ENCODE data around the gene TCTN2. TPM values are rescaled to one million over a fixed set of nuclear protein-coding genes. Genes with fewer than 3 reads are reported as not detected.

TCTN2 gene
- polyA plus RNA-seq, 3 donors: 0.24 to 1.1 TPM; not detected in 1

DNA sequence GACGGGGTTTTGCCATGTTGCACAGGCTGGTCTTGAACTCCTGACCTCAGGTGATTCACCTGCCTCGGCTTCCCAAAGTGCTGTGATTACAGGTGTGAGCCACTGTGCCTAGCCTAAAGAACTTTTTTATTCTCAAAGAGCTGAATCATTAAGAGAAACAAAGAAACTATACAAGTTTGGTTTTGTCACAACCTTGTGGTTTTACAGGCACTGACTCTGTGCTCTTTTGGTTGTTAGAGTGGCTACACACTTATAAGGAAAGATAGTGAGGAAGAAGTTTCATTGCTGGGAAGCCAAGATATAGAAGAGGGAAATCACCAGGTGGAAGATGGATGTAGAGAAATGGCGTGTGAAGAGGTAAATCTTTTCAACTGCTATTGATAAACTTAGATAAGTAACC lies 81.1 kb downstream of the TCTN2 start:
- Histone ChIP-seq H4K20me1 (ENCODE audit: insufficient read depth, low read length) (no peaks in the 10 kb centered on the region), H3K4me2 (replicated peaks; ENCODE audit: extremely low read depth, low read length, poor library complexity, severe bottlenecking) (no peak overlapping the region), H3K79me2 (ENCODE audit: insufficient read depth, low read length) (no peaks in the 10 kb centered on the region), H3K9ac (ENCODE audit: insufficient read depth, low read length, poor library complexity, severe bottlenecking) (no peak overlapping the region), H3K36me3 (replicated peaks in 1 of 2; ENCODE audit: control insufficient read depth in 1 of 2, insufficient read depth in 2 of 2, low read length in 2 of 2) (peaks cover 45 to 77% of the 10 kb centered on the region in 2 donors), H3K9me3 (replicated peaks in 1 of 2; ENCODE audit: control insufficient read depth in 1 of 2, insufficient read depth in 1 of 2, low read length in 2 of 2) (no peaks in the 10 kb centered on the region), H2AFZ (ENCODE audit: insufficient read depth, low read depth, low read length, poor library complexity, severe bottlenecking) (no peak overlapping the region), H3K27ac (ENCODE audit: low read depth in 1 of 2, low read length in 2 of 2) (no peak overlapping the region), H3K4me1 (ENCODE audit: control insufficient read depth in 1 of 2, insufficient read depth in 2 of 2, low read length in 2 of 2) (peaks cover 17 to 19% of the 10 kb centered on the region in 2 donors), H3K27me3 (ENCODE audit: control insufficient read depth in 2 of 2, insufficient read depth in 2 of 2, low read length in 2 of 2) (no peaks in the 10 kb centered on the region), H3K4me3 (replicated peaks in 1 of 3; ENCODE audit: low read depth in 2 of 3, low read length in 3 of 3) (no peak overlapping the region)
- H3K4me3 Mint-ChIP-seq: no peak overlapping the region
- TF ChIP-seq, protein P1, sequence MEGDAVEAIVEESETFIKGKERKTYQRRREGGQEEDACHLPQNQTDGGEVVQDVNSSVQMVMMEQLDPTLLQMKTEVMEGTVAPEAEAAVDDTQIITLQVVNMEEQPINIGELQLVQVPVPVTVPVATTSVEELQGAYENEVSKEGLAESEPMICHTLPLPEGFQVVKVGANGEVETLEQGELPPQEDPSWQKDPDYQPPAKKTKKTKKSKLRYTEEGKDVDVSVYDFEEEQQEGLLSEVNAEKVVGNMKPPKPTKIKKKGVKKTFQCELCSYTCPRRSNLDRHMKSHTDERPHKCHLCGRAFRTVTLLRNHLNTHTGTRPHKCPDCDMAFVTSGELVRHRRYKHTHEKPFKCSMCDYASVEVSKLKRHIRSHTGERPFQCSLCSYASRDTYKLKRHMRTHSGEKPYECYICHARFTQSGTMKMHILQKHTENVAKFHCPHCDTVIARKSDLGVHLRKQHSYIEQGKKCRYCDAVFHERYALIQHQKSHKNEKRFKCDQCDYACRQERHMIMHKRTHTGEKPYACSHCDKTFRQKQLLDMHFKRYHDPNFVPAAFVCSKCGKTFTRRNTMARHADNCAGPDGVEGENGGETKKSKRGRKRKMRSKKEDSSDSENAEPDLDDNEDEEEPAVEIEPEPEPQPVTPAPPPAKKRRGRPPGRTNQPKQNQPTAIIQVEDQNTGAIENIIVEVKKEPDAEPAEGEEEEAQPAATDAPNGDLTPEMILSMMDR (IDR thresholded peaks at IDR 0.05): no peak
- H3K9me3 Mint-ChIP-seq: no peaks in the 10 kb centered on the region
- H3K27me3 Mint-ChIP-seq (ENCODE audit: low read depth in 3 of 3): no peaks in the 10 kb centered on the region
- DNase-seq: no peak
- H3K4me1 Mint-ChIP-seq: peaks cover 20% of the 10 kb centered on the region
- peaks cover 58 to 67% of the 10 kb centered on the region in 2 donors for H3K36me3 Mint-ChIP-seq
- intact Hi-C loops (cut with micrococcal nuclease): no loop called here
- WGBS (ENCODE audit: insufficient coverage): 100% methylated on average over 2 of the region's 3 CpGs
- H3K27ac Mint-ChIP-seq: no peak overlapping the region

DNA sequence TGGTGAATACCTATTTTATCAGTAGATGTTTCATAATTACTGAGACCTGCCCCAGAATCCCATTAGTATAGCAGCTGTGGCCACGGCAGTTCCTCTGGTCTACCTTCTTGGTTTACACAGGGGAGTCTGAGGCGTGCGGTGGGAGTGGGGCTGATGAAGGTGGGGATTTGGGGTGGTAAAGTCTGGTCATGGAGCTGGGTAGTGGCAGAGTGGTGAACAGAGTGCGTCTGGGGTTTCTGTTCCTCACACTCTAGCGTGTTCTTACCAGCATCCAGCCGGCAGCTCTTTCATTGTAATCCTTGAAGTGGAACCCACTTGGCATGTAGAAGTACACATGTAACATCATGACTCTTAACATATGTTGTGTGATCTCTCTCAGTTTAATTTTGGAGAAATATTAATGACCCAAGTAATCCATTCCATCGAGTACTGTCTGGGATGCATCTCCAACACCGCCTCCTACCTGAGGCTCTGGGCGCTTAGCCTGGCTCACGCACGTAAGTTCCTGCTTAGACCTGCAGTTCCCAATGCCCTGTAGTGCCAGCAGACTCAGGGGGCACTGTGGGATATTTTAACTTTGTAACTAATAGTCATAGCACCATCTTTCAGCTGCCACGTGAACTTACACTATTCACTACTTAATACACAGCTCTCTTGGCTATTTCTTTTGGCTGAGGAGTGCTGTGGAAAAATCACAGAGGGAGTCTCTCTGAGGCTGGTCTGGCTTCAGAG lies 83.3 kb downstream of the TCTN2 start:
- H3K79me2 ChIP-seq (ENCODE audit: insufficient read depth, low read length): no peaks in the 10 kb centered on the region
- no peak overlapping the region for H3K4me3 ChIP-seq (replicated peaks in 1 of 3; ENCODE audit: low read depth in 2 of 3, low read length in 3 of 3)
- H2AFZ ChIP-seq (ENCODE audit: insufficient read depth, low read depth, low read length, poor library complexity, severe bottlenecking): no peak overlapping the region
- no peak overlapping the region for H3K27ac ChIP-seq (ENCODE audit: low read depth in 1 of 2, low read length in 2 of 2)
- WGBS (ENCODE audit: insufficient coverage): 97% methylated on average over 3 of the region's 12 CpGs
- Mint-ChIP-seq H3K27ac (peak overlapping the region in 1 of 7 donors; percentile 4), H3K4me1 (no peaks in the 10 kb centered on the region), H3K9me3 (no peaks in the 10 kb centered on the region), H3K27me3 (ENCODE audit: low read depth in 3 of 3) (no peaks in the 10 kb centered on the region), H3K4me3 (no peak overlapping the region), H3K36me3 (peaks cover 61 to 72% of the 10 kb centered on the region in 2 donors)
- no peaks in the 10 kb centered on the region for H4K20me1 ChIP-seq (ENCODE audit: insufficient read depth, low read length)
- H3K4me1 ChIP-seq (ENCODE audit: control insufficient read depth in 1 of 2, insufficient read depth in 2 of 2, low read length in 2 of 2): no peaks in the 10 kb centered on the region
- DNase-seq: no peak
- no peaks in the 10 kb centered on the region for H3K27me3 ChIP-seq (ENCODE audit: control insufficient read depth in 2 of 2, insufficient read depth in 2 of 2, low read length in 2 of 2)
- no peak overlapping the region for H3K9ac ChIP-seq (ENCODE audit: insufficient read depth, low read length, poor library complexity, severe bottlenecking)
- H3K9me3 ChIP-seq (replicated peaks in 1 of 2; ENCODE audit: control insufficient read depth in 1 of 2, insufficient read depth in 1 of 2, low read length in 2 of 2): no peaks in the 10 kb centered on the region
- intact Hi-C loops (cut with micrococcal nuclease): no loop called here
- peaks cover 43 to 90% of the 10 kb centered on the region in 2 donors for H3K36me3 ChIP-seq (replicated peaks in 1 of 2; ENCODE audit: control insufficient read depth in 1 of 2, insufficient read depth in 2 of 2, low read length in 2 of 2)
- no peak overlapping the region for H3K4me2 ChIP-seq (replicated peaks; ENCODE audit: extremely low read depth, low read length, poor library complexity, severe bottlenecking)
- TF ChIP-seq, protein P1 (IDR thresholded peaks at IDR 0.05): no peak

All from CD14-positive monocyte (primary cell).